GM12891 (cell line): ENCODE measurements around the gene ASB9.
"Not testable (repeated sequence)": the region's sequence is repeated elsewhere in the genome, so short reads cannot be mapped to it uniquely, and the experiment has no call there.

Source experiments
- POLR2A ChIP-seq: IDR thresholded peaks from 2 replicates; pipeline ENCODE4 v1.6.1; 2011; ENCODE audit warnings: low read depth, low read length, control low read depth
- TAF1 ChIP-seq: IDR thresholded peaks from 2 replicates; pipeline ENCODE4 v1.6.1; 2011; ENCODE audit warnings: low read depth, low read length, control low read depth

- TF ChIP-seq POLR2A, TAF1: not testable (repeated sequence)
Observed at GRCh38 chrX:15273275-15273674, 3.4 kb upstream of the ASB9 start.
